CD4-positive, alpha-beta T cell treated with Interleukin-4 for 4 hours (primary cell): Measurements from ENCODE around the gene PIH1D1.

ENCODE experiments used
- DNase-seq: peaks from one replicate; pipeline ENCODE4 v3.0.0-alpha.2; 2020

PIH1D1 gene

DNA sequence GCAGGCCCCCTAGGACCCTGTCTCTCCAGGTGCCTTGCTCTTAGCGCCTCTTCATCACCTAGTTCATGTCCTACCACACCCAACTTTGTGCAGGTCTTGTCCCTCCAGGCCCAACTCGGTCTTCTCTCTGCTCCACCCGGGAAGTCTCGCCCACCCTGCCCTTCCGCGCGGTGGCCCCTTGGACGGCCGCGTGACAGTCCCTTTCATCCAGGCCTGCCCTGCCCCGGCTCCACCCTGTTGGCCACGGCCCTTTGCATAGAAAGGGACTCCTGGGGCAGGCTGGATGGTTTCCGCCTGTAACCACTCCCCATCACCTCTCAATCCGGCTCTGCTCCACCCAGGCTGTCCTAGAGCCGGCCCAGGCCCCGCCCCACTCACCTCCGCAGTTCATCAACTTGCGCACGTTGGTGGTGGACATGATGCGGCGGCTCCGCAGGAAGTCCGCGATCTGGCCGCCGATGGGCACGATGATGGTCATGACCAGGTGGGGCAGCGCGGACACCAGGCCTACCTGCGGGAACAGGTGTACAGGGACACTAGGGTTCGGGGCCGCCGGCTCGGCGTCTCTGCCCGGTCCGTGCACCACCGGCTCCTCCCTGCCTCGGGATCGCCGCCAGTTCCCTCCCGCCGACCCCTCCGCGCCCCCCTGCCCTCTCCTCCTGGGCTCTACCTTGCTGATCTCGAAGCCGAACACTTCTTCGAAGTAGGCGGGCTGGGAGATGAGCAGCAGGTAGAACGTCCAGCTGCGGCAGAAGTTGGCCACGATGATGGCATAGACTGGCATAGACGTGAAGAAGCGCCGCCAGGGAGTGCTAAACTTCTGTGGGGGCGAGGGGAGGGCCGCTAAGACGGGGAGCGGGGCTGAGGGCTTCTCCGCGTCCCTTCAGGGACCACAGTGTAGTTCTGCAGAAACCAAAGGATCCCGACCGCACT is 19.2 kb downstream of the PIH1D1 start:
- no peak for DNase-seq

DNA sequence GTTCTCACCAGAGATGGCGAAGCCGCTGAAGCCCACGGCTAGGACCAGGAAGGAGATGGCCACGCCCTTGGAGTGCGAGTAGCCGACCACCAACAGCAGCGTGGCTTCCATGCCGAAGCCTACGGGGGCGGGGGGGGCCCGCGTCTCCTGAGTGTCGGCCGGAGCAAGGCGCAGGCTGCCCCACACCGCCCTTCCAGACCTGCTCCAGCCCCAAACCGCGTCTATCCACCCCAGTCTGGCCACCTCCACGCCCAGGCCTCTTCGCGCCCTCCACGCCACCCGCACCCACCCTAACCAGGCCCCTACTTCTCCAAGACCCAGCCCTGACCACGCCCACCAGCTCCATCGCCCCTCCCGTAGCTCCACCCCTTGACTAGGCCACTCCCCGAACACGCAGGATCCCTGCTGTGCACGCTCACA is 20.3 kb downstream of the PIH1D1 start:
- no peak for DNase-seq

DNA sequence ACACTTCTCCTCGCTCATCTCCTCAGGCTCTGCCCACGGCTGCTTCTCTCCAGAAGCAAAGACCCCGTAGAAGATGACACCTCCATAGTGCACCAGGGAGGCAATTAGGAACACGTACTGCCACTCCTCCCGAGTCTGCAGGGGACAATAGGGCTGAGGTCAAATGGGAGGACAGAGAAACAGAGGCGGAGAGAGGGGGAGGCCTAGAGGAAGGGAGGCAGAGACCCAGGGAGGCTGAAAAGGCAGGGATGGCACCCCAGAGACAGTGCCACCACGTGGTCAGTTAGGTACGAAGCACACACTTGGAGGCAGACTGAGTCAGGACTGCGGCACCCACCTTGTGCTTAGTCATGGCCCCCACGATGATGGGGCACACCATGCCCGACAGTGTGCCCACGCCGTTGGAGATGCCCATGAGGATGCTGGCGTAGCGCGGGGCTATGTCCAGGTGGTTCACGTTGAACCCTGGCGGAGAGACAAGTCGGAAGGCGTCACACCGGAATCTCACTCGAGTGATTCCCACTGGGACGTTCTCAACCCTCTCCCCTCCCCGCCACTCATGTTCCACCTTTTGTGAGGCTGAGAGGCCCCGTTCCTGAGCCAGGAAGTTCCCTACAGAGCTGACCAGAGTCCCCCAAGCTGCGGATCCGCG is 20.8 kb downstream of the PIH1D1 start:
- no peak for DNase-seq

DNA sequence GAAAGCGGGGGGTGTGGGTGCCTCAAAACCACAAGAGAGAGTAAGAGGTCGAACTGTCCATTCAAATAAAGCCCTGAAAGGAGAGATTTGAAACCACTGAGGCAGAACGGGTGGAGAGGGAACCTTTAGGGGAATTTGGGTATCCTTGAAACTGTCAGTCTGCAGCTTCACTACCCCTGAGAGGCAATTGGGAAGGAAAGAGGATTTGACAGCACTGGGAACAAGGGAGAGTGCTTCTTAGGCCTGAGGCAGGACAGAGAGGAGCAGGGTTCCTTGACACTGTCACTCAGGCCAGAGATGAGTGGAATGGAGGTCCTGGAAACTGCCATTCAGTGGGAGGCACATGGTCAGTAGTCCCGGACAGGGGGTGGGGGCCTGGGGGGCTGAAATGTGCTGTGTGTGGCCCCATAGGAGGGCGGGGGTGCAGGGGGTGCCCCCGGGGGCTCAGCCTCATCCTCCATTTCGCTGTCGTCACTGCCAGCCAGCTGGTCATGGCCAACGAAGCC is 21.4 kb downstream of the PIH1D1 start:
- DNase-seq, result no peak

DNA sequence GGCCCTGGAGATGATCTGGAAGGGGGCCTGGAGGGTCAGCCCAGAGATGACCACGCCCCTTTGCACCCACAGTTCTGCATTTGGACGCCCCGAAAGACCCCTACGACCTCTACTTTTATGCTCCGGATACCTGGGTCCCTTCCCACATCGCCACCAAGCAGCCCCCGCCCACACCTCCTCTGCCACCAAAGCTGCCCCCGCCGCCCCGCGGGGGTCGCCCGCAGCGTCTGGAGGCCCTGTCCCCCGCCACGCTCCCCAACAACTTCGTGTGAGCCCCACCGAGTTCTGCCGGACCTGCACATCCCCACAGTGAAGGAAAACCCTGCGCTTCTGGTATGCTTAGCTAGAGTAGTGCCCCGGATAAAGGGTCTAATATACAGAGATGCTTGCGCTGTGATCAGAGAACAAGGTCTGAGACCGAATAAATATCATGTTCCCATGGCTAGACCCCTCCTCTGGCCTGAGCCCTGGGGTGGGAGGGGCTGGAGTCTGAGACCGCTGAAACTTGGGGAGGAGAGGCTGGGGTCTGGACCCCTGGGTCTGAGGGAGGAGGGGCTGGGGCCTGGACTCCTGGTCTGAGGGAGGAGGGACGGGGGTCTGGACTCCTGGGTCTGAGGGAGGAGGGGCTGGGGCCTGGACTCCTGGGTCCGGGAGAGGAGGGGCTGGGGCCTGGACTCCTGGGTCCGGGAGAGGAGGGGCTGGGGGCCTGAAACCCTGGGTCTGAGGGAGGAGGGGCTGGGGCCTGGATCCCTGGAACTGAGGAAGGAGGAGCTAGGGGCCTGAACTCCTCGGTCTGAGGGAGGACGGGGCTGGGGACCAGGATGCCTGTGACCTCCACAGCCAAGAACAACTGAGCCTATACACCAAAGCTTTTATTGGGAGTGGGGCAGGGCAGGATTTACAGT is 22.8 kb downstream of the PIH1D1 start:
- DNase-seq, result no peak

DNA sequence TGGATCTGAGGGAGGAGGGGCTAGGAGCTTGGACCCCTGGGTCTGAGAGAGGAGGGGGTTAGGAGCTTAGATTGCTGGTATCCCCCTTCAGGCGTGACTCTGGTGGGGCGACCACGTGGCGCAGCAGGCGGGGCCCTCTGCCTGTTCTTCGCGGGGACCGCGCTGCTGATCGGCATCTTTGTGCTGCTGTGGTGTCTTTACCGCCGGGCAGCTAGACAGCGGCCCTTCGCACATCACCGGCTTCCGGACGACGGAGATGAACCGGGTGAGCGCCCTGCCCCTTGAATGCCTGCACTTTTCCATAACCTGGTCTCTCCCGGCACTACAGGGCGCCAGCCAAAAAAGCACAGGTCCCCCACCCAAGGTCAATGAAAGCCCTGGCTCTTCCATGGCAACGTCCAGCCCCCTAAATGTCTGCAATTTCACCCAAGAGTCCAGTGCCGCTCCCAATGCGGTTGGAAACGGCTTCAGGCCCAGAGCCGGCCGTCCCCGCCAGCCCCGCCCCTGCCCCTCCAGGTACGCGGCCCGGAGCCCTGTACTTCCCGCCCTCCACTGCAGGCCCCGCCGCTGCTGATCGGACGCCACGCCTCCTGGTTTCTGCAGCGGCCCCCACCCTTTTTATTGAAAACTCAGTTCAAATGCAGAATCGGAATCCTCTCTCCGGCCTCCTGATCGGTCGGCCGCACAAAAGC is 23.6 kb downstream of the PIH1D1 start:
- DNase-seq, result no peak

DNA sequence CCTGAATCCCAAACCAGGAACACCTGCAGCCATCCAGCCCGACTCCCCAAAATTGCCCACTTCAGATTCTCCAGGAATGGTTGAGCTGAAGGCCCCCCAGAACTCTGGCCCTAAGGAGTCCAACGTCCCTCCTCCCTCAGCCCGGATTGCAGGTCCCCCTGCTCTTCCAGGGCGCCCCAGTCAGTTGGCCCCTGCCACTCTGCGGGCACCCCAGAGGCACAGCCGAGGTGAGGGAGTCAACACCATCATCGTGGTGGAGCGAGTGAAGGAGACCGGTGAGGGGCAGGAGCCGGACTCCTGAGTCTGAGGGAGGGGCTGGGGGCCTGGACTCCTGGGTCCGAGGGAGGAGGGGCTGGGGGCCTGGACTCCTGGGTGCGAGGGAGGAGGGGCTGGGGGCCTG is 24.3 kb downstream of the PIH1D1 start:
- DNase-seq, result no peak

DNA sequence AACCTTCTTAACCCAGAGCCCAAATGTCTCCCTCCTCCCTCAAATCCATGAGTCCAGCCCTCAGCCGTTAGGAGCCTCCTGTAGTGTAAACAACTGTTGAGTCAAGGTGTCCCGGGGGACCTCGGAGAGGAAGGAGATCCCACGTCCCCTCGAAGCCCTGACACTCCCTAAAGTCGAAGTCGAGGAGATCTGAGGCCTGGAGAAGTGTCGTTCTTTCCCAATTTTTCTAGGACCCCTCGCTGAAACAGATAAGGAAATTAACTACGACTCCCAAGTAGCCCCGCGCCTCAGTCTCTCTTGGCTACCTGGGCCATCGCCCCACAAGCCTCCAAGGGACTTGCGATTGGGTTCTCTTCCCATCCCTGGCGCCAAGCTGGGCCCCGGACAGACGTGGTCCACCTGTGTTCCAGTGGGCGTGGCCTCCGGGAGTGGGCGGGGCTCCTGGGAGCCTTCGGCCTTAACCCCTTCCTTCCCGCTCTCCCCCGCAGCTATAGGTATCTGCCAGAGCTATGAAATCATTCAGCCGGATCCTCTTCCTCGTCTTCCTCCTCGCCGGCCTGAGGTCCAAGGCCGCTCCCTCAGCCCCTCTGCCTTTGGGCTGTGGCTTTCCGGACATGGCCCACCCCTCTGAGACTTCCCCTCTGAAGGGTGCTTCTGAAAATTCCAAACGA is 25.6 kb downstream of the PIH1D1 start:
- no peak for DNase-seq

DNA sequence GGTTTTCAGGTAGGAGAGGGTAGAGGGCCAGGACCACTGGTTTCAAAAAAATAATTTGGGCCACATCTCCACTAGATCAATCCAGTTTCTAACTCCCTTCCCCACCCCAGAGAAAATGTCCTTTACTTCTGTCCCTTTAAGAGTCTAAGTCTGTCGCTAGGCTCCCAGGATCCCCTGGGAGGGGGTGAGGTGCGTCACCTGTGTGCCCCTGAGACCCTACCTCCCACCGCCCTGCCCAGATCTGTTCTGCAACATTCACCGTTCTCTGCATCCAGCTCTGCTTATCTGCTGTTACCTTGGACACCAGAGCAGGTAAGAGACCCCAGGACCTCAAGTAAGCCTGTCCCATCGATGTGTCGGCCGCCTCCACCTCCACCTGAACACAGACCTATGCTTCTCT is 26.4 kb downstream of the PIH1D1 start, which contains the start of gene GFY:
Gene GFY (plus strand): TSS at position 211 of the 400 bp plus-strand sequence. CDS start 1,043 bp downstream, outside the sequence.
- no peak for DNase-seq

DNA sequence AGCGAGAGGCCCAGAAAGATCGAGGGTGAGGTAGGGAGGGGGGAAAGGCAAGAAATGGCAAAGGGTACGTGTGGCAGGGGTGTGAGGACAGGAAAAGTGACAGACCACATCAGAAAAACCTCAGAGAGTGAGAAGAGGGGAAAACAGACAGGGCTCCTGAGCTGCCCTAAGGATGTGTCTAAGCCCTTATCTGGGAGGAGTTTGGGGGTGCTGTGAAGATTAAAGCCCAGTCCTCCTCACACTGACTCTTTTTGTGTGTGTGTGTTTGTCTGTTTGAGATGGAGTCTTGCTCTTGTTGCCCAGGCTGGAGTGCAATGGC is 27.7 kb downstream of the PIH1D1 start:
- peak; percentile 25 for DNase-seq

DNA sequence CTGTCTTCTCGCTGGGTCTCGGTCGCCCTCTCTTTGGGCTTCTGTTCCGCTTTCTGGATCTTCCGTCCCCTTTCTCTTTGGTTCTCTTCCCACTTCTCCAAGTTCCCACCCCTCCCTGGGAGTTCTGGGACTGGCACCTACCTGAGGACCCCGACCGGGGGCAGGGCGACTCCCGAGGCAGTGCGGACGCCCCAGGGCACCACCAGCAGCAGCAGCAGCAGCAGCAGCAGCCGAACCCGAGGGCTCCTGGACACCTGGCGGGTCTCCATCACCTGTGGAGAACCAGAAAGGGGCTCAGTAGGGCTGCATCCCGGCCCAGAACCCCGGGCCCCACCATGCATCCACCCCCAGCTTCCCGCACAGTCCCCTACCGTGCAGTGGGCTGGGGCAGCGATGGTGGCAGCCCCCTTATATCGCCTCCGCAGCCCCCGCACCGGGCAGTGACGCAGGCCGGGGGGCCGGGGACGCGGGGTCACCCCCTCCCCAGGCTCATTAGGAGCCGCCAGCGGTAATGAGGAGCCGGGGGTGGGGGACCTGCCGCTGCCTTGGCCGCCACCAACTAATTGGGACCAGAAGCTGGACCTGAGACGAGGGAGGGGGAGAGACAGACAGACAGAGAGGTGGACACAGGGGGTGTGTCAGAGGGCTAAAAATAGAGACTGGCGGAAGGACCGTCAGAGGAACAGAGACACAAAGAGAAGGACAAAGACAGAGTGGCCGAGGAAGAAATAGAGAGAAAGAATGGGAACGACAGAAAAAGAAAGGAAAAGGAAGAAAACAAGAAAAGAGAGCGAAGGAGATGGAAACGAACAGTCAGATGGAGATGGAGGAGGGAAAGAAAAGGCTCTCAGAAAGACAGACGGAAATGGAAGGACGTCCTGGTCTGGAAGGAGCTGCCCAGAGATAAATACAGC is 28.3 kb downstream of the PIH1D1 start, which contains the start of gene PTH2:
Gene PTH2 (minus strand): TSS at position 371 of the 914 bp plus-strand sequence. CDS start 102 bp downstream, at position 269.
- DNase-seq, result no peak

DNA sequence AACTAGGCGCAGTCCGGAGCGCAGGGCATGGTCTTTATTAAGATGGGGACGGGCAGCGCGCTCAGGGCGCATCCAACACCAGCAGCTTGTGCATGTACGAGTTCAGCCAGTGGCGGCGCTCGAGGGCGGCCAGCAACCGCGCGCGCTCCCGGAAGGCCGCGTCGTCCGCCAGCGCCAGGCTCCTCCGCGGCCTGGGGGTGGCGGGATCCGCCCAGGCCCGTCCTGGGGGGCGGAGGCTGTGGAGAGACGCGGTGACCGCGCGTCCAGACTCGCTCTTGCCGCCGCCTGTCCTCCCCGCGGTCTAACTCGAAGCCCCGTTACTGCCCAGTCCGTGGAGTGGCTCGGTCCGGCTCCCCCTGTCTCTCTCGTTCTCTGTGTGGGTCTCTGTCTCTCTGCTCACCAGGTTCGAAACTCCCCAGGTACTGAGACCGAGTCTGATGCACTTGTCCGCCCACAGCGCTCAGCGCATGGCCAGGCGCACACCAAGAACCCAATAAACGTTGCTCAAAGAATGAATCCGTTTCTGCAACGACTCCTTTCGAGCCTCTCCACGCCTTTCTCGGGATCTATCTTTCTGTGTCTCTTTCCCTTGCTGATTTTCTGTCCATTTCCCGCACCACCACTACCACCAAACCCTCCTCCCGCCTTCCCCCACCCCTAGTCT is 29.1 kb downstream of the PIH1D1 start:
- DNase-seq, result no peak

DNA sequence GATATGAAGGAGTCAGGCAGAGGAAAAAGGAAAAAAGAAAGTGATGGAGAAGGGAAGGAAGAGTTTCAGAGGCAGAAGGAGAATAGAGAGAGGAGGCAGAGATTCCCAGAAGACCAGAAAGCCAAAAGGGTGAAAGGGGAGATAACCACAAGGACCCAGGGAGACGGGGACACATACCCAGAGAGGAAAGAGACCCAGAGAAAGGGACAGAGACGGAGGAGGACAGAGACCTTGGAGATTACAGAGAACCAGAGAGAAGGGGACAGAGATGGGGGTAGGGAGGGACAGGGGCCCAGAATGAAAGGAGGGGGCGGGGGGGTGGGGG is 29.8 kb downstream of the PIH1D1 start:
- no peak for DNase-seq

DNA sequence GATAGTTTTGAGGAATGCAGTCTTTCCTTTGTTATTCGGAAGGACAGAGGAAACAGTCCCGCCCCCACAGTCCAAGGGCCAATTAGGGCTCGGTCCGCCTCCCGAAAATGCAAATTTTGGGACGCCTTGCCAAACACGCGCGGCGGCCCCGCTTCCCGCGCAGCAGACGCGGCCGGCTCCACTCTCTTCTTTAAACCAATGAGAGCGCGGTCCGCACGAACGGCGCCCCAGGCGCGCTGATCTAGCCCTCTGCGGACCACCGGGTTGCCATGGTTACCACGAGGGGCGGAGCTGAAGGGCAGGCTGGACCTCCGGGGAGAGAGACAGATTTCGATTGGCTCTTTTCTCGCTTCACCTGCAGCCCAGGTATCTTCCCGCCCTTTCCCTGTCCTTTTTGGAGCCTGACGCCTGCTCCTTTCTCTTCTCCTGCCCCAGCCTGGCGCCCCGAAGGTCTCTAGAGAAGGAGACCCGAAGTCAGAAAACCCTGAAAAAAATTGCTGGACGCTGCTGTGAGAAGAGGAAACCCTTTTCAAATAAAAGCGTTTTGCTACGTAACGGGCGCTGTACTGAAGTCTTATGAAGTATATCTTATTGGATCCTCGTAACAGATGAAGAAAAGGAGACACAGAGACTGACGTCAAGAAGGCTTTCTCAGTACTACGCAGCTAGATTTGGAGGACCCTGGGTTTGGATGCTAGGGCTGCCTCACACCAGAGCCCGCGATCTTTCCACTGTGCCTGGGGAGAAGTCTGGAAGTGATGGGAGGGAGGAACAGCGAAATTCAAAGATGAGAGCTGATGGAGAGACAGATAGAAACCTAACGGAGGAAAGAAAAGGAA is 30.4 kb downstream of the PIH1D1 start:
- DNase-seq, result no peak

DNA sequence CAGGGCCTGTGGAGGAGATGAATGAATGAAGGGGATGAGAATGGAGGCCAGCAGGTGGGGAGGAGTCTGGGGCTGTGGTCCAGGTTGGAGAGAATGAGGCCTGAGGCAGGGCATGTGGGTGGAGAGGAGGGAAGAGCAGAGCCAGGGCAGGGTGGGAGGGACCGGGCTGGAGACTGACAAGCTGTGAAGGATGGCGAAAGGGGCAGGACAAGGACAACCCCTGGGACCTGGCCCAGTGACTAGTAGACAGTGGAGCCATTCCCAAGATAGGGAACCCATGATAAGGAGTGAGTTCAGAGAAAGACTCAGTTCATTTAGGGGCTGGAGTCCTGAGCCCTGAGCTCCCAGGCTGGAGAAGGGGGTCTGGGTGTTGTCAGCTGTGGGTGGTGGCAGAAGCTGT is 31.4 kb downstream of the PIH1D1 start:
- DNase-seq, result no peak

DNA sequence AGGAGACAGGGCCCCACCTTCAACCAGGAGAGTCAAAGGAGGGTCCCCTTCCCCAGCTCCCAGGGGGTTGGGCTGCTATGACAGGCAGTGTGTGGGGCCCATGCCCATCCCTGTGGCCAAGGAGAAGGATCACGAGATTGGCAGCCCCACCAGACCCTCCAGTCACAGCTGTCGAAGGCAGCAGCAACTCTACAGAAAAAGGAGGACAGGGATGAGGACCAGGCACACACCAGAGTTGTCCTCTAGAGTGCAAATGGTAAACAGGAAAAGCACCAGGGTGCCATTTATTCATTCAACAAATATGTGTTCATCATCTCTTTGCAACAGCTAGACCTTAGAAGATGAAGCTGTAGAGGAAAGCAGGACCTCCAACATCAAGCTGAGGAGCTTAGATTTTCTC is 32.4 kb downstream of the PIH1D1 start:
- DNase-seq, result no peak

DNA sequence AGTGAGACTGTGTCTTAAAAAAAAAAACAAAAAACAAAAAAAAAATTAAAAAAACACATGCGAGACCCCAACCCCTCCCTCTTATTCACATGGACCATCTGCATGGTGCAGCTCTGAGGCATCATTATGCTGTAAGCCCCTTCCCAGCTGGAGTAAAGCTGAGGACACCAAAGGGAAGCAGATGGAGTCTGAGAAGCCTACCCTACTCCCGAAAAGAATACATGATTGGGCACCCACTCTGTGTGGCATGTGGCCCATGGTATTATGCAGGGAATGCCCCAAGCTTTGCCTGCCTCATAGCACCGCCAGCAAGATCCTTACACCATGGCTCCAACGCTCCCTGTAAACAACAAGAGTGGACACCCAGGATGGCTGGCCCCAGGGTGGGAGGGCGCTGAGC is 33.1 kb downstream of the PIH1D1 start:
- DNase-seq, result no peak

DNA sequence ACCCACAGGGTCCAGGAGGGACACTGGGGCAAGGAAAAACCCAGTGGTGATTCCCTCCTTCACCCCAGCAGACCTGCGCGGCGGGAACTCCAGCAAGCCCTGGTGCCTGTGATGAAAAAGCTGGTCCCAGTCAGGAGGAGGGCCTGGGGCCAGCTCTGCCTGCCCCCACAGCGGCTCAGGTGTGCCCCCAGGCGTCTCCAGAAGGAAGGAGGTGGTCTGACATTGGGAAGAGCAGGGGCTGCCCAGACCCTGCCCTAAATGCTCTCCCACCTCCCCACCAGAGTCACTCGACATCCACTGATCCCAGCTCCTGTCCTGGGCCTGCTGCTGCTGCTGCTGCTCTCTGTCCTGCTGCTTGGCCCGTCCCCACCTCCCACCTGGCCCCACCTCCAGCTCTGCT is 34.5 kb downstream of the PIH1D1 start:
- no peak for DNase-seq

DNA sequence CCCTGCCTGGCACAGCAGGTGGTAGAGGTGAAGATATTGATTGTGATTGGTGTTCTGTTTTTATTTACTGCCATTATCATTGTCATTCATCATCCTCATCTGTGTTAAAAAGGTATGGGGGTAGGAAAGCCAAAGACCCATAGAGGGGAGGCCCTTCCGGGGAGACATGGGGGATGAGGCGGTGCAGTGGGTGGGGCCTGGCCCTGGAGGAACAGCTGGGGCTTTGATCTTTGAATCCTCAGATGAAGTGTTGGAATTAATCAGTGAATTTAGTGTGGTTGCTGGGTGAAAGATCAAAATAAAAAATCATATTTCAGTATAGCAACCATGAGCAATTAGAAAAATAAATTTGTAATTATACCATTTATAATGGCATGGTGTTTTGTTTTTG is 35.8 kb downstream of the PIH1D1 start:
- DNase-seq, result no peak
